B cell (primary cell): ENCODE results near the gene DCAF15. TPM values are rescaled to one million over a fixed set of nuclear protein-coding genes. Genes with fewer than 3 reads are reported as not detected.

Source experiments
- ATAC-seq: fragments of 200-7000 bp; cut with Tn5 transposase; one replicate; pipeline ENCODE4 v1.10.0; 2021; ENCODE audit warnings: low read depth, mild to moderate bottlenecking, moderate number of reproducible peaks, moderate library complexity
- CTCF ChIA-PET: fragments of 350-600 bp; sonication (Branson Sonifier 250); formaldehyde crosslinking; loops from one replicate; lab custom pipeline; 2021; ENCODE audit warnings: antibody characterized with exemption, inconsistent platforms; lab: Charles Lee
- POLR2A ChIA-PET: fragments of 350-600 bp; sonication (Branson Sonifier 250); formaldehyde crosslinking; loops from one replicate; lab custom pipeline; 2021; ENCODE audit warnings: antibody characterized with exemption; lab: Charles Lee
- DNase-seq: peaks from one replicate; pipeline ENCODE4 v3.0.0; 2013
- H2AFZ ChIP-seq: 2 replicates; pipeline ENCODE4 v1.6.1; 2012; ENCODE audit warnings: mild to moderate bottlenecking, low read depth, low read length; ENCODE audit not compliant: insufficient read depth, poor library complexity, severe bottlenecking
- H3K27ac ChIP-seq, 2 donors: 1 replicate in 1 of 2; 2 replicates in 1 of 2; pipeline ENCODE4 v1.5.1; 2012 to 2013; ENCODE audit warnings: low read length in 2 of 2, mild to moderate bottlenecking in 2 of 2, moderate library complexity in 1 of 2
- H3K27me3 ChIP-seq, 4 experiments: fragments of 200-600 bp in 1 of 4; sonication (generic) in 1 of 4; replicated peaks in 1 of 4; 1 replicate in 2 of 4; 2 replicates in 2 of 4; pipeline versions ENCODE4 v1.6.1 to v1.7.0; 2013 to 2016; ENCODE audit warnings: low read length in 3 of 4, mild to moderate bottlenecking in 2 of 4, mixed read lengths in 1 of 4, moderate library complexity in 1 of 4; ENCODE audit not compliant: insufficient read depth in 4 of 4, control insufficient read depth in 3 of 4; ENCODE audit errors: control extremely low read depth in 1 of 4
- H3K36me3 ChIP-seq, 2 experiments: replicated peaks in 1 of 2; 1 replicate in 1 of 2; 2 replicates in 1 of 2; pipeline versions ENCODE4 v1.6.1 to v1.7.1; 2013; ENCODE audit warnings: low read length in 1 of 2; ENCODE audit not compliant: insufficient read depth in 2 of 2, control insufficient read depth in 1 of 2; ENCODE audit errors: control extremely low read depth in 1 of 2, extremely low read depth in 1 of 2
- H3K4me1 ChIP-seq, 2 donors: fragments of 200-600 bp in 1 of 2; sonication (generic) in 1 of 2; 1 replicate in 1 of 2; 2 replicates in 1 of 2; pipeline versions ENCODE4 v1.5.1 to v1.6.1; 2013 to 2017; ENCODE audit warnings: low read length in 2 of 2; ENCODE audit not compliant: control insufficient read depth in 2 of 2, insufficient read depth in 2 of 2
- H3K4me2 ChIP-seq: replicated peaks from 2 replicates; pipeline ENCODE3; 2012; ENCODE audit warnings: mild to moderate bottlenecking, low read depth, low read length; ENCODE audit not compliant: poor library complexity, severe bottlenecking
- H3K4me3 ChIP-seq, 5 experiments: fragments of 200-600 bp in 1 of 5; sonication (generic) in 1 of 5; 1 replicate in 3 of 5; 2 replicates in 2 of 5; pipeline versions ENCODE4 v1.5.1 to v1.7.0; 2011 to 2016; ENCODE audit warnings: low read length in 4 of 5, mild to moderate bottlenecking in 4 of 5, low read depth in 2 of 5, control low read depth in 1 of 5, moderate library complexity in 1 of 5; ENCODE audit not compliant: insufficient read depth in 1 of 5; ENCODE audit errors: control extremely low read depth in 1 of 5, extremely low read depth in 1 of 5
- H3K79me2 ChIP-seq: fragments of 200-600 bp; sonication (generic); one replicate; pipeline ENCODE4 v1.6.0; 2016; ENCODE audit warnings: low read length; ENCODE audit not compliant: control insufficient read depth, insufficient read depth
- H3K9ac ChIP-seq: fragments of 200-600 bp; sonication (generic); 2 replicates; pipeline ENCODE4 v1.6.1; 2017; ENCODE audit warnings: mild to moderate bottlenecking, low read length, moderate library complexity
- H3K9me3 ChIP-seq, 3 donors: one replicate each; pipeline versions ENCODE4 v1.6.1 to v1.7.1; 2013; ENCODE audit warnings: low read length in 2 of 3; ENCODE audit not compliant: control insufficient read depth in 2 of 3, insufficient read depth in 1 of 3; ENCODE audit errors: control extremely low read depth in 1 of 3
- H4K20me1 ChIP-seq: 2 replicates; pipeline ENCODE4 v1.6.0; 2012; ENCODE audit warnings: mild to moderate bottlenecking, low read length; ENCODE audit not compliant: insufficient read depth, control insufficient read depth, poor library complexity, severe bottlenecking
- H3K27ac Mint-ChIP-seq: one replicate; pipeline ENCODE4 v1.8.0; 2021; ENCODE audit warnings: mixed read lengths
- H3K27me3 Mint-ChIP-seq: one replicate; pipeline ENCODE4 v1.8.0; 2021; ENCODE audit warnings: mixed read lengths
- H3K4me1 Mint-ChIP-seq: one replicate; pipeline ENCODE4 v1.8.0; 2021; ENCODE audit warnings: mixed read lengths
- H3K4me3 Mint-ChIP-seq: one replicate; pipeline ENCODE4 v1.8.0; 2021; ENCODE audit warnings: mixed read lengths
- H3K9me3 Mint-ChIP-seq: one replicate; pipeline ENCODE4 v1.8.0; 2022; ENCODE audit warnings: mixed read lengths; ENCODE audit not compliant: insufficient read depth
- EZH2 ChIP-seq: IDR thresholded peaks from 2 replicates; pipeline ENCODE4 v1.6.1; 2012; ENCODE audit warnings: borderline replicate concordance, low read depth, mild to moderate bottlenecking, moderate library complexity, low read length; ENCODE audit not compliant: insufficient read depth, poor library complexity, severe bottlenecking
- whole genome bisulfite sequencing: methylation state at CpG from one replicate; pipeline ENCODE4 v1.1.5; 2013; ENCODE audit warnings: missing lambda C conversion rate; ENCODE audit not compliant: insufficient coverage; 5-methylcytosine and 5-hydroxymethylcytosine counted together
- intact Hi-C: fragments of 100-400 bp; cut with micrococcal nuclease; formaldehyde crosslinking; loops from one replicate; pipeline ENCODE4 v1.10.0; 2022
- polyA plus RNA-seq: library from polyadenylated mRNA; depleted of rRNA; stranded (reverse); fragments of >200 nt; gene quantifications from 2 replicates; pipeline ENCODE4 v1.2.3, GENCODE V29; 2012
- total RNA-seq, 2 donors: library from RNA; stranded (reverse); fragments of 120-200 nt in 1 of 2; gene quantifications; 1 replicate in 1 of 2; 2 replicates in 1 of 2; pipeline versions ENCODE4 v1.2.3 to v1.2.4, GENCODE V29; 2013 to 2022
- TF ChIP-seq, protein P1 (sequence below): fragments of 200-600 bp; IDR thresholded peaks from one replicate; pipeline ENCODE4 v1.8.0; 2022; ENCODE audit warnings: antibody characterized with exemption, mild to moderate bottlenecking

The DCAF15 gene
- total and polyA plus RNA-seq, 2 donors (not counting 1 experiment from before 2014, with no cell fraction given), result 116 to 157 TPM

GRCh38 chr19:13955662-13956364 lies 3.5 kb downstream of the DCAF15 start:
- Histone ChIP-seq H3K36me3 (peaks cover 0 to 54% of the 10 kb centered on the region in 2 experiments), H3K9me3 (no peaks in the 10 kb centered on the region), H3K4me2 (no peak overlapping the region), H3K4me1 (peaks cover 15 to 18% of the 10 kb centered on the region in 2 donors), H3K27ac (no peak overlapping the region), H4K20me1 (peaks cover 51% of the 10 kb centered on the region), H3K9ac (no peak overlapping the region), H3K27me3 (no peaks in the 10 kb centered on the region), H2AFZ (no peak overlapping the region), H3K4me3 (no peak overlapping the region), H3K79me2 (peaks cover 30% of the 10 kb centered on the region)
- no peaks in the 10 kb centered on the region for H3K27me3 Mint-ChIP-seq
- peak overlapping the region; percentile 15 for H3K27ac Mint-ChIP-seq
- ATAC-seq (no peak), DNase-seq (peak; percentile 15)
- TF ChIP-seq EZH2, result no peak
- TF ChIP-seq, protein P1, sequence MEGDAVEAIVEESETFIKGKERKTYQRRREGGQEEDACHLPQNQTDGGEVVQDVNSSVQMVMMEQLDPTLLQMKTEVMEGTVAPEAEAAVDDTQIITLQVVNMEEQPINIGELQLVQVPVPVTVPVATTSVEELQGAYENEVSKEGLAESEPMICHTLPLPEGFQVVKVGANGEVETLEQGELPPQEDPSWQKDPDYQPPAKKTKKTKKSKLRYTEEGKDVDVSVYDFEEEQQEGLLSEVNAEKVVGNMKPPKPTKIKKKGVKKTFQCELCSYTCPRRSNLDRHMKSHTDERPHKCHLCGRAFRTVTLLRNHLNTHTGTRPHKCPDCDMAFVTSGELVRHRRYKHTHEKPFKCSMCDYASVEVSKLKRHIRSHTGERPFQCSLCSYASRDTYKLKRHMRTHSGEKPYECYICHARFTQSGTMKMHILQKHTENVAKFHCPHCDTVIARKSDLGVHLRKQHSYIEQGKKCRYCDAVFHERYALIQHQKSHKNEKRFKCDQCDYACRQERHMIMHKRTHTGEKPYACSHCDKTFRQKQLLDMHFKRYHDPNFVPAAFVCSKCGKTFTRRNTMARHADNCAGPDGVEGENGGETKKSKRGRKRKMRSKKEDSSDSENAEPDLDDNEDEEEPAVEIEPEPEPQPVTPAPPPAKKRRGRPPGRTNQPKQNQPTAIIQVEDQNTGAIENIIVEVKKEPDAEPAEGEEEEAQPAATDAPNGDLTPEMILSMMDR, result no peak
- H3K9me3 Mint-ChIP-seq, result no peaks in the 10 kb centered on the region
- WGBS, result 98% methylated on average over 41 of the region's 42 CpGs
- intact Hi-C loops, result no loop called here
- H3K4me3 Mint-ChIP-seq, result no peak overlapping the region
- CTCF ChIA-PET, result interaction anchor here (0.9 to 2.4 kb wide), 3 partner anchors 76 to 92 kb away, joined by 3 to 9 read pairs (median 4); partner anchors contain the start of gene IL27RA
- POLR2A ChIA-PET, result interaction anchor here (0.6 to 1.3 kb wide), 2 partner anchors 43 to 50 kb away, joined by 3 read pairs; partner anchors contain the start of gene RFX1
- peaks cover 21% of the 10 kb centered on the region for H3K4me1 Mint-ChIP-seq

GRCh38 chr19:13956365-13956744 lies 4.0 kb downstream of the DCAF15 start:
- Histone ChIP-seq H3K27ac (no peak overlapping the region), H3K4me1 (peaks cover 15 to 18% of the 10 kb centered on the region in 2 donors), H3K27me3 (no peaks in the 10 kb centered on the region), H4K20me1 (peaks cover 51% of the 10 kb centered on the region), H3K9me3 (no peaks in the 10 kb centered on the region), H3K4me2 (no peak overlapping the region), H3K36me3 (peaks cover 0 to 58% of the 10 kb centered on the region in 2 experiments), H3K4me3 (no peak overlapping the region), H3K9ac (no peak overlapping the region), H2AFZ (no peak overlapping the region), H3K79me2 (peaks cover 30% of the 10 kb centered on the region)
- ChIA-PET CTCF (interaction anchor here (0.9 kb wide), 1 partner anchor 92 kb away, joined by 3 read pairs; no protein-coding TSS in a partner anchor), POLR2A (interaction anchor here (0.6 kb wide), 1 partner anchor 43 kb away, joined by 3 read pairs; no protein-coding TSS in a partner anchor)
- Mint-ChIP-seq H3K4me3 (no peak overlapping the region), H3K9me3 (no peaks in the 10 kb centered on the region), H3K27ac (no peak overlapping the region), H3K27me3 (no peaks in the 10 kb centered on the region), H3K4me1 (peaks cover 21% of the 10 kb centered on the region)
- ATAC-seq (no peak), DNase-seq (no peak)
- 96% methylated on average over 10 of the region's 16 CpGs for WGBS
- intact Hi-C loops, result no loop called here
- TF ChIP-seq, protein P1, result no peak
- no peak for TF ChIP-seq EZH2
